ENCODE results near the gene GRM7.

DNA sequence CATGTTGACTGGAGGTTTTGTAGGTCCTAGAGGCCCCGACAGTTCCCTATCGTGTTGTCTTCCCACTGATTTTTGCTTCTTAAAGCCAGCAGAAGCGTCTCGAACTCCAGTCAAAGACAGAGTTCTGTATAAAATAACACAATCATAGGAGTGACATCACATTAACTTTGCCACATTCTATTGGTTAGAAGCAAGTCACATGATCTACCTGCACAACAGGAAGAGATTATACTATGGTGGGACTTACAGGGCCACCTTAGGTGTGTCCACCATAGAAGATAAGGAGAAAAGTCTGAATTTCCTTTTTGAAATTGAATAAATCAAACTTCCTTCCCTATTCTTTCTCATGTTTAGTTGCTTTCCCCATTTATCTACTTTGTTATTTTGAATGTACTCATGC is 365.5 kb downstream of the GRM7 start:
- no peak for TF ChIP-seq EZH2phosphoT487 (IDR thresholded peaks at IDR 0.05; ENCODE audit: borderline replicate concordance, low read length)
- TF ChIP-seq, protein P1, sequence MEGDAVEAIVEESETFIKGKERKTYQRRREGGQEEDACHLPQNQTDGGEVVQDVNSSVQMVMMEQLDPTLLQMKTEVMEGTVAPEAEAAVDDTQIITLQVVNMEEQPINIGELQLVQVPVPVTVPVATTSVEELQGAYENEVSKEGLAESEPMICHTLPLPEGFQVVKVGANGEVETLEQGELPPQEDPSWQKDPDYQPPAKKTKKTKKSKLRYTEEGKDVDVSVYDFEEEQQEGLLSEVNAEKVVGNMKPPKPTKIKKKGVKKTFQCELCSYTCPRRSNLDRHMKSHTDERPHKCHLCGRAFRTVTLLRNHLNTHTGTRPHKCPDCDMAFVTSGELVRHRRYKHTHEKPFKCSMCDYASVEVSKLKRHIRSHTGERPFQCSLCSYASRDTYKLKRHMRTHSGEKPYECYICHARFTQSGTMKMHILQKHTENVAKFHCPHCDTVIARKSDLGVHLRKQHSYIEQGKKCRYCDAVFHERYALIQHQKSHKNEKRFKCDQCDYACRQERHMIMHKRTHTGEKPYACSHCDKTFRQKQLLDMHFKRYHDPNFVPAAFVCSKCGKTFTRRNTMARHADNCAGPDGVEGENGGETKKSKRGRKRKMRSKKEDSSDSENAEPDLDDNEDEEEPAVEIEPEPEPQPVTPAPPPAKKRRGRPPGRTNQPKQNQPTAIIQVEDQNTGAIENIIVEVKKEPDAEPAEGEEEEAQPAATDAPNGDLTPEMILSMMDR (IDR thresholded peaks at IDR 0.05; ENCODE audit: low read depth, low read length, poor library complexity, severe bottlenecking): no peak

All from DOHH2 (cell line).